Omental fat pad (tissue), 4 donors: ENCODE data around the gene NTN5. TPM values are rescaled to one million over a fixed set of nuclear protein-coding genes. Genes with fewer than 3 reads are reported as not detected.

ENCODE experiments used
- ATAC-seq: fragments of 150-250 bp; one replicate; pipeline ENCODE4 v1.9.1; 2016; ENCODE audit warnings: mild to moderate bottlenecking, moderate library complexity; ENCODE audit not compliant: low FRiP score
- DNase-seq: peaks from one replicate; pipeline ENCODE4 v3.0.0-alpha.2; 2019; ENCODE audit warnings: low spot score
- CTCF ChIP-seq, 3 donors: fragments of 450-650 bp; IDR thresholded peaks; one replicate each; pipeline ENCODE4 v1.5.1; 2016 to 2017; ENCODE audit warnings: antibody characterized with exemption in 3 of 3, mild to moderate bottlenecking in 3 of 3, moderate library complexity in 2 of 3
- total RNA-seq, 4 donors: library from RNA; depleted of rRNA; stranded (reverse); fragments of >200 nt; gene quantifications; one replicate each; pipeline ENCODE4 v1.1.0, GENCODE V29; 2016

Gene NTN5
- total RNA-seq, 4 donors from 2014 or later = 0.47 TPM; not detected in 3

- no peak for DNase-seq
- TF ChIP-seq CTCF (IDR thresholded peaks at IDR 0.05) = no peak
- ATAC-seq = peak; percentile 16
These were observed 43.9 kb upstream of the NTN5 start for GRCh38 chr19:48716562-48717291.

- no peak for TF ChIP-seq CTCF (IDR thresholded peaks at IDR 0.05)
- ATAC-seq (no peak), DNase-seq (no peak)
These were observed 42.9 kb upstream of the NTN5 start for GRCh38 chr19:48715681-48716171.

- TF ChIP-seq CTCF (IDR thresholded peaks at IDR 0.05) = no peak
- no peak for DNase-seq
- no peak for ATAC-seq
These were observed 42.2 kb upstream of the NTN5 start for GRCh38 chr19:48714759-48715675.

- peak; percentile 94 for DNase-seq
- no peak for TF ChIP-seq CTCF (IDR thresholded peaks at IDR 0.05)
- peak; percentile 93 for ATAC-seq
These were observed 41.3 kb upstream of the NTN5 start for GRCh38 chr19:48713864-48714755.

GRCh38 chr19:48713041-48713863, 40.4 kb upstream of the NTN5 start:
- DNase-seq (no peak), ATAC-seq (no peak)
- no peak for TF ChIP-seq CTCF (IDR thresholded peaks at IDR 0.05)
